GM18519 (cell line): Measurements from ENCODE around the gene RSPRY1.
"Not testable (repeated sequence)": the region's sequence is repeated elsewhere in the genome, so short reads cannot be mapped to it uniquely, and the experiment has no call there.

Source experiments
- ATAC-seq: cut with Tn5 transposase; IDR thresholded peaks from one replicate; pipeline ENCODE4 v1.9.1; 2021; ENCODE audit warnings: mild to moderate bottlenecking, moderate library complexity; ENCODE audit not compliant: unreplicated experiment, low FRiP score

Gene RSPRY1

DNA sequence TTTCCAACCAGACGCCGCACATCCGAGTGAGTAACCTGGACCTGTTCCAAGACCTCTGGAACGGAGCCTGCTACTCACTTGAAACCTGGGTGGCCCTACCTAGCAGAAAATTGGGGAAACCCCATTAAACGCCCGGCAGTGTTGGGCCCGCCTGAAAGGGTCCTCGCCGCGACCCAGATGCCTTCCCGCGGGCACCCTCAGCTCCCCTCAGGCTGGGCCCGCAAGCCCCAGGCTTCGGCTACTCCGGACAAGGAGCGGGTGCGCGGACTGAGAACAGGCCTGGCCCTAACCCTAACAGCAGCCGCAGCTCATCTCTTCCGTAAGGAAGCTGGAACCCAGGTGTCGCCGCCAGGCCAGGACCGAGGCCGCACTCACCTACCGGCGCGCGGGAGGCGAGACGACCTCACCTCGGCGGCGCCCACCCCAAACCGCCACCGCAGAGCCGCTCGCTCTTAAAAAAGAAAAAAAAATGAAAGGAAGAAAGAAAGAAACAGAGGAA, 634 bp upstream of the RSPRY1 start:
- ATAC-seq: peak; percentile 26

DNA sequence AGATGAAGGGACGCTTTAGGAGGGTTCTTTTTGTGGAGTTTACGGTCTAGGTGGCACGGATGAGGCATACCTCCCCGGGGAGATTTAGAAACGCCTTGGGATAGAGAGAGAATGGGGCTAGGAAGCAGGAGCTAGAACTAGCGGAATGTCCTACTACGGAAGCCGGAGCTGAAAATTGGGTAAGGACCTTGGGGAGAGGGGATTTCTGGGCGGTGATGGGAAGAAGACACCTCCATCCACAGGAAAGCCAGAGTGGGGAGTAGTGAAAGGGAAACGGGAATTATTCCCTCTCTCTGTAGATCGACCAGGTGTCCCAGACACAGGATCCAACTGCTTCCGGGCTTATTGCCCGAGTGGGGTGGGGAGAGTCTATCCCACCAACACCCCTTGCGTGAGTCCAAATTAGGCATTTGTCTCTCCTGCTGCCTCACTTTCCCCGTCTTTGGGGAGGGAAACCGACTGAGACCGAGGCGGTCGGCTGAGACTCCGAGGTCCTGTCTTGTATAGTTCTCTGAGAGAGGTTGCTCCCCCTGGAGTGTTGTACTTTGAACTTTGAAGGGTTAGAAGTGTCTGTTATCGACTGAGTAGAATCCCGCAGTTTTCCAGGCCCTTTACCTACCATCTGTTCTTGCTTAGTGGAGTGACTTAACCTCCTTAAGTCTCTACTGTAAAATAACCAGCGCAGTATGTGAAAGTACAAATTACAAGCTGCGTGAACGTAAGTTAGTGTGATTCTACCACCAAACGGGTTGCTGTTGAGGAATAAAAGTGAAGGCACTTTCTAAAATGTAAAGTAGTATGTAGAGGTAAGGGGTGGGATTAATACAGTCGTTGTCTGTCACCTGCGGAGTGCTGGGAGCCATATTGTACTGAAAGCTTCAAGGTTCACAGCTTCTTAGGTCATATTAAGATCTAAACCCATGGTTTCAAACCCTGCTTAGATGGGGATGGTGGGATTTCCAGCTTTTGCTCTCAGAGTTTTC, 1.0 kb downstream of the RSPRY1 start:
- no peak for ATAC-seq

DNA sequence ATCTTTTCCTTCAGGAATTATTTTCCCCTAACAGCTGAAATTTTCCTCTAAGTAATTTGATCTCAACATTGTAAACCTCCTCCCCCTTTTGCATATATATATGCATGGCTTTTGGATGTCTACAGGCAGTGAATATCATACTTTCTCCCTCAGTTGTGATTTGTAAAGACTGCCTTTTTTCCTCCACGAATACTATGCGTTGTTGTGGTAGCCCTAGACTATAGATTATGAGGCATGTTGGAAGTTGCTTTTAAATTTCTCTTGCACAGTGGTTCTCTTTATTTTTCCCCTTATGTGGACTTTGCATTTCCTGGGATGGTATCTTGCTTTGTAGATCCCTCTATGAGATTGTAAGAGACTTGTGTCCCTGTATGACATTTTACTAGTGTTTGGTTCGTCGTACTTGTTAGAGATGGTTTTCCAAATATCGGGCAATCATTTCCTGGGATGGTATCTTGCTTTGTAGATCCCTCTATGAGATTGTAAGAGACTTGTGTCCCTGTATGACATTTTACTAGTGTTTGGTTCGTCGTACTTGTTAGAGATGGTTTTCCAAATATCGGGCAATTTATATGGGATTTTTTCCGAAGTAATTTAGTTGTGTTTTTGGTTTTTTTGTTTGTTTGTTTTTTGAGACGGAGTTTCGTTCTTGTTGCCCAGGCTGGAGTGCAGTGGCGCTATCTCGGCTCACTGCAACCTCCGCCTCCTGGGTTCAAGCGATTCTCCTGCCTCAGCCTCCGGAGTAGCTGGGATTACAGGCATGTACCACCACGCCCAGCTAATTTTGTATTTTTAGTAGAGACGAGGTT, 2.0 kb downstream of the RSPRY1 start:
- ATAC-seq: not testable (repeated sequence)

DNA sequence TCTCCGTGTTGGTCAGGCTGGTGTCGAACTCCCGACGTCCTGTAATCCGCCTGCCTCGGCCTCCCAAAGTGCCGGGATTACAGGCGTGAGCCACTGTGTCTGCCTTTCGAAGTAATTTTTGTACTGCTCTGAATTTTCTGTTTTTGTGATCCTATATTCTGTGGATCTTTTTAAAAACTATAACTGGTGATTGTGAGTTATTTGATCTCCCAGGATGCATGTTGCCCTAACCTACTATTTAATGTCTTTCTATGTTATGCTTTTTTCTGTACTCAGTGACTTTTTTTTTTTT, 2.5 kb downstream of the RSPRY1 start:
- no peak for ATAC-seq

DNA sequence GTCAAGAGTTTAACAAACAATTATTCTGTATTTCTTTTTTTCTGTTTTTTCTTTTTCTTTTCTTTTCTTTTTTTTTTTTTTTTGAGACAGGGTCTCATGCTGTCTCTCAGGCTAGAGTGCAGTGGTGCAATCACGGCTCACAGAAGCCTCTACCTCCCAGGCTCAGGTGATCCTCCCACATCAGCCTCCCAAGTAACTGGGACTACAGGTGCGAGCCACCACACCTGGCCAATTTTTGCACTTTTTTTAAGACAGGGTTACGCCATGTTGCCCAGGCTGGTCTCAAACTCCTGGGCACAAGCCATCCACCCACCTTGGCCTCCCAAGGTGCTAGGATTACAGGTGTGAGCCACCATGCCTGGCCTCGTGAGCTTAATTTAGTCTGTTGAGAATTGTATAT, 3.4 kb downstream of the RSPRY1 start:
- ATAC-seq: not testable (repeated sequence)

DNA sequence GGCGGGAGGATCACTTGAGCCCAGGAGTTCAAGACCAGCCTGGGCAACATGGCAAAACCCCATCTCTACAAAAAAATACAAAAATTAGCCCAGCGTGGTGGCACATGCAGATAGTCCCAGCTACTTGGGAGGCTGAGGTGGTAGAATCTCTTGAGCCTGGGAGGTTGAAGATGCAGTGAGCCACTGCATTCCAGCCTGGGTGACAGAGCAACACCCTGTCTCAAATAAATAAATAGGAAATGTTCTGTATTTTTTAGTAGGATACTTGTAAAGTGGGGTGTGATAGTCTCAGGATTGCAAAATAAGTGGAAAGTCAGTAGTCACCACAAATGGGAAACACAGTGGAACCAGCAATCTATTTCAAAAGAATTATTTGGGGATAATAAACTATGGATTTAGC, 4.0 kb downstream of the RSPRY1 start:
- no peak for ATAC-seq

DNA sequence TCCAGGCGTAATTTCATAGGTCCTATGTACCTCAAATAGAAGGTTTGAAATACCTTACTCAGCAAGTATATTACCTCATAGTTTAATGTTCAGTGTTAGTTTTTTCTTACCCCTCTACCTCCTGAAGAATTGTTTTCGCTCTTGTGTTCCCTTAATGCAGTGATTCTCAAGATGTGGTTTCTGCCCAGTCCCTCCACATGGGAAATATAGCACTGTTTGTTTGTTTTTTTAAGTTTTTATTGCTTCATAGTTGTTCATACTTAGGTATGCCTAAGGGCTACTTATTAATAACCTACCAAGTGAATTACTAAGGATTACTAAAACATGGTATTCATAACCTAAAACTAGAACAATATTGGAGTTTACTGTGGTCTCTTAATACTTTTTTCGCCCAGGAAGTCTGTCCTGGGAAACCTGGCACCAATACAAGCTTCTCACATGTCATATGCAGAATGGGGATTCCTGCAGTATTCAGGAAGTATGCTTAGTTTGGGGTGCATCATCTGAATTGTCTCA, 5.0 kb downstream of the RSPRY1 start:
- ATAC-seq: no peak

DNA sequence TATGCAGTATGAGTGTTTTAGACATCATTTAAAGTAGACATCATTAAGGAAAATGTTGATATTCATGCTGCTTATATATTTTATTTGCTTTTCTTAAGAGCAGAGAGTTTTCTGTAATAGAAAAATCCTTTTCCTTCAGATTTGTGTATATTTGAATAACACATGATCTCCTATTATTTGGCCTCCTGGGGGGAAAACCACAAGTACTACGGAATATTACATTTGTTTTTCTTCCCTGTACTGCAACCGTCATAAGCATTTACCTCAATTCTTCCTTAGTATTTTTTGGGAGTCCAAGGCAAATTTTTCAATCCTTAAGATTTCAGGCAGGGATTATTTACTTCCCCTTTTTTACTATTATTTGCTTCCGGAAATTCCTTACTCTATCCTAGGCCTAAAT, 6.0 kb downstream of the RSPRY1 start:
- no peak for ATAC-seq

DNA sequence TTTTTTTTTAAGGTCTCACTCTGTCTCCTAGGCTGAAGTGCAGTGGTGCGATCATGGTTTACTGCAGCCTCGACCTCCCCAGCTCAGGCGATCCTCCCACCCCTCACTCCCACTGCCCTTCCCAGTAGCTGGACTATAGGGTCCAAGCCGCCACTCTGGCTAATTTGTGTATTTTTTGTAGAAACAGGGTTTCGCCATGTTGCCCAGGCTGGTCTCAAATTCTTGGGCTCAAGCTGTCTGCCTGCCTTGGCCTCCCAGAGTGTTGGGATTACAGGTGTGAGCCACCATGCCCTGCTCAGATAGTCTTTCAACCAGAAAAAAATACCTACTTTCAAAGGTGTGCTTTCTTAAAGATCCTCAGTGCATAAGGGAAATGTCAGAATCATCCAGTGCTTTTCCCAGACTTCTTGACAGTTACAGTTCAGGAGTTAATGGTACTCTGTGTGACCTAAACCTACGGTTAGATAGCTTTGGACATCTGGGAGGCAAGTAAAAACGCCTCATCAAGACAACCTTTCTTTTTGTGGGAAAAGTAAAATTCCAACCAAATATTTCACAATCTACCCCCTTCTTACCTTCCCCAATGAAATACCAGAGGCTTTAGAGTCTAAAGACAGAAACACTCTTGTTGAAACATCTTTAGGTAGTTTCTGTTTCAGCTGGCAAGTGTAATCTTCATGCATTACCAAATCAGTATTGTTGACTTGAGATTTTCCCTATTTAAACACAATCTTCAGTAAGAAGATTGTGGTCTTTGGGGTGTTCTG, 6.8 kb downstream of the RSPRY1 start:
- ATAC-seq: no peak

DNA sequence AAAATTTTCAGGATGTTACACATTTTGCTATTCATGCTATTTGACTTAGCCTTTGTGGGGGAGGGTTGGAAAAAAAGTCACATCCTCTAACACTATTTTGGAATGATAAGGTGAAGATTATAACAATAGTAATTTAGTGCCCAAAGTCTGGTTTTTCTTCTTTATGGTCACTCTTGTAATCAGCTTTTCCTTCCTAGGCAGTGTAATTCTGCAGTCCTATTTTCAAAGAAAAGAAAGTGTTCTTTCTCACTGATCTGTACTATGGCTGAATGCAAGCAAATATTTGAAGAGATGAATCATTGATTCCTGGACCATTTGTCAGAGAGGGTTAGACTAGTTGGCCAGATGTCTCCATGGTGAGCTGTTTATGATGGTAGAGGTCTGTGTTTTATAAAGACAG, 8.4 kb downstream of the RSPRY1 start:
- ATAC-seq: no peak

DNA sequence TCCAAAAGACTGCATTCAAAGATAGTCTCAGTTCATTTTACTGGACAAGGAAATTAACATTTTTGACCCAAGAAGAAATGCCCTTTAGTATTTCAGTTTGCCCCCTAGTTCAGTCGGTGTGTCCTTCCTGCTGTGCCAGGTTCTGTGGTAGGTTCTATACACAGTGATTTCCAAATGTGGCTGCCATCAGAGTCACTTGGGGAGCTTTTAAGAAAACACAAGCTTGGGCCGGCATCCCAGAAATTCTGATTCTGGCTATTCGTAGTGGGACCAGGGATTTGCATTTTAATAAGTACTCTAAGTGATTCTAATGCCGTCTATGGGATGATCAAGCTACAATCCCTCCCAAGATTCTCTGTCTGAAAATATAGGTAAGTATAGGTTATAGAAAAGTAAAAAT, 10.2 kb downstream of the RSPRY1 start:
- ATAC-seq: no peak

DNA sequence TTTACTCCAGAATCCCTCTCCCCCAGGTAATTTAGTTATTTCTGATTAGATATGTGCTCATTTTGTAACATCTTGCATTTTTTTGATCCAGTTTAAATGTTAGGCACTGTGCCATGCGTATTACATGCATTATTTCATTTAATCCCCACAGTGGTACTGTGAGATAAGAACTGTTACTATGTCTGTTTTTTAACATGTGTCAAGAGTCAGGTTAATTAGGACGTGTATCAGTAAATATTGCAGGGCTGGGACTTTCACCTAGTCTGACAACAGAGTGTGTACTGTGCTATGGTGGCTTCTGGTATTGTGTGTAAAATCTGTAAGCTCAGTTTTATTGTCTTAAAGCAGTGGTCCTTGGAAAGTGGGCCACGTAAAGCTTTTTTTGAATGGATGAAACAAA, 10.6 kb downstream of the RSPRY1 start:
- ATAC-seq: no peak

DNA sequence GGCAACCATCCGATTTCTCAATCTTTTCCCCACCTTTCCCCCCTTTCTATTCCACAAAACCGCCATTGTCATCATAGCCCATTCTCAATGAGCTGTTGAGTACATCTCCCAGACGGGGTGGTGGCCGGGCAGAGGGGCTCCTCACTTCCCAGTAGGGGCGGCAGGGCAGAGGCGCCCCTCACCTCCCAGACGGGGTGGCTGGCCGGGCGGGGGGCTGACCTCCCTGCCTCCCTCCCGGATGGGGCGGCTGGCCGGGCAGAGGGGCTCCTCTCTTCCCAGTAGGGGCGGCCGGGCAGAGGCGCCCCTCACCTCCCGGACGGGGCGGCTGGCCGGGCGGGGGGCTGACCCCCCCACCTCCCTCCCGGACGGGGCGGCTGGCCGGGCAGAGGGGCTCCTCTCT, 14.2 kb downstream of the RSPRY1 start:
- ATAC-seq: not testable (repeated sequence)

DNA sequence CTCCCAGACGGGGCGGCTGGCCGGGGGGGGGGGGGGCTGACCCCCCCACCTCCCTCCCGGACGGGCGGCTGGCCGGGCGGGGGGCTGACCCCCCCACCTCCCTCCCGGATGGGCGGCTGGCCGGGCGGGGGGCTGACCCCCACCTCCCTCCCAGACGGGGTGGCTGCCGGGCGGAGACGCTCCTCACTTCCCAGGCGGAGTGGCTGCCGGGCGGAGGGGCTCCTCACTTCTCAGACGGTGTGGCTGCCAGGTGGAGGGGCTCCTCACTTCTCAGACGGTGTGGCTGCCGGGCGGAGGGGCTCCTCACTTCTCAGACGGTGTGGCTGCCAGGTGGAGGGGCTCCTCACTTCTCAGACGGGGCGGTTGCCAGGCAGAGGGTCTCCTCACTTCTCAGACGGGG, 14.8 kb downstream of the RSPRY1 start:
- ATAC-seq: not testable (repeated sequence)

DNA sequence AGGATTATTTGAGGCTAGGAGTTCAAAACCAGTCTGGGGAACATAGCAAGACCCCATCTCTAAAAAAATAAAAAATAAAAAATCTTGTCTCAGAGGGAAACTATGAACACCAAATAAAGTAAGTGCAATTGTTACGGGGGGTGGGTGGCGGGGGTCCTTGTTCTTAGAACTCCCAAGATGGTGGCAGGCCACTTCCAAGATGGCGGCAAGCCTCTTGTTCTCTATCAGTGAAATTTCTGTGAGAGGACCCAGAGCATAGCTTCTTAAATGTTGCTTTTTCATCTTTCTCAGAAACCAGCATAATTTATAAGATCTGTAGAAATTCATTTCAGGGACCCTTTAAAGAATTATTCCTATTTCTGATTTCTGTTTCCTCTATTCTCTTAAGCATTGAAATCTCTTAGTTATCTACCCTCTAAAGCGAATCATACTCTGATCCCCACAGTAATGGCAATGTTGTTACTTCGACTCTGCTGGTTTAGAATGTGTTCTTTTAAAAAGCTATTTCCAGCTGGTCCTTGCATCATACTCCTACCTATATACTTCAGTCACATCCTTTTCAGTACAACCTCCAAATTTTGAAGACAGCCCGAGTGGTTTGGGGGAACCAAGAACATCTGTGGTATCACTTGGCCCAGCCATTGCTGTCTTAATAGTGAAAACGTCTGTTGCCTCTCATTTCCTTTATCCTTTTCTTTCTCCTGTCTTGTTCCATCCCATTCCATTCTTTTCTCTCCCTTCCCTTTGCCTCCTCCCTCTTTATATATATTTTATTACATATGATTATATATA, 16.2 kb downstream of the RSPRY1 start:
- no peak for ATAC-seq

DNA sequence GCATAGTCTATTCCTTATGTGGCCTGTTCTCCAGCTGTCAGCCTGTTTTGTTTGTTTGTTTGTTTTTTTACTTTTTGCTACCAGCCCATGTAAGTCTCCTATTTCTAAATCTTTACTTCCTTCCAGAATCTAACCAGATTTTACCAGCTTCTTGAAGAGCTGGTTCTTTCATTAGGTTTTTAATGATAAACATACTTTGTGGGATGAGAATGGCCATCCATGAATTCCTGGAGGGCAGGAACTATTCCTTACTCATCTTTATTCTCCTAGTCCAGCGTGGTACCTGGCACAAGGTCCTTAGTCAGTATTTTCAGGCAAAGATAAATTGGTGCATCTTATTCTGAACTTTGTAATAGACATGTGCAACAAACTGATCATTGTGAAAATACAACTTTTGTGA, 17.3 kb downstream of the RSPRY1 start:
- no peak for ATAC-seq

DNA sequence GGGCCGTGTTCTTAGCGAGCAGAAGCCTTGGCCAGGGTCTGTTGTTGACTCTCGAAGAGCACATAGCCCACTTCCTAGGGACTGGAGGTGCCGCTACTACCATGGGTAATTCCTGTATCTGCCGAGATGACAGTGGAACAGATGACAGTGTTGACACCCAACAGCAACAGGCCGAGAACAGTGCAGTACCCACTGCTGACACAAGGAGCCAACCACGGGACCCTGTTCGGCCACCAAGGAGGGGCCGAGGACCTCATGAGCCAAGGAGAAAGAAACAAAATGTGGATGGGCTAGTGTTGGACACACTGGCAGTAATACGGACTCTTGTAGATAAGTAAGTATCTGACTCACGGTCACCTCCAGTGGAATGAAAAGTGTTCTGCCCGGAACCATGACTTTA, 18.5 kb downstream of the RSPRY1 start:
- ATAC-seq: no peak

DNA sequence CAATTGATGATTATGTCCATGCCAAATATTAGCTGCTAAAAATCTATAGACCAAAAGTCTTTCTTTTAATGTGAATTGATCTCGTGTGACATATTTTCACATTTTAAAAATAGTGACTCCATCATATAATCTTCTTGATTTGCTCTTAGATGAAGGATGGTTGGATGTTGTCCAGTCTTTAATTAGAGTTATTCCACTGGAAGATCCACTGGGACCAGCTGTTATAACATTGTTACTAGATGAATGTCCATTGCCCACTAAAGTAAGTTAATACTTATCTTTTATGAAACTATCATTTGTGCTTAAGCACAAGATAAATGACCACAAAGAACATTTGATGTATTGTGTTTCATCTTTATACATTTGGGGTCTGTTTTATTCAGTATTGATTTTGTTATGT, 22.8 kb downstream of the RSPRY1 start:
- ATAC-seq: no peak

DNA sequence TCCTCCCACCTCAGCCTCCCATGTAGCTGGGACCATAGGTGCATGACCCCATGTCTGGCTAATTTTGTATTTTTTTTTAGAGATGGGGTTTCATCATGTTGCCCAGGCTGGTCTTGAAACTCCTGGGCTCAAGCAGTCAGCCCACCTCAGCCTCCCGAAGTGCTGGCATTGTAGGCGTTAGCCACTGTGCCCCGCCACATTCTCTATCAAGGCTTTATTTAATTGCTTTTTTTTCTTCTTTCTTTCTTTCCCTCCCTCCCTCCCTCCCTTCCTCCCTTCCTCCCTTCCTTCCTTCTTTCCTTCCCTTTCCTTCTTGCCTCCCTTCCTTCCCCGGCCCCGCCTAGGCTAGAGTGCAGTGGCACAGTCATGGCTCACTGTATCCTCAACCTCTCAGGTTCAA, 23.7 kb downstream of the RSPRY1 start:
- no peak for ATAC-seq

DNA sequence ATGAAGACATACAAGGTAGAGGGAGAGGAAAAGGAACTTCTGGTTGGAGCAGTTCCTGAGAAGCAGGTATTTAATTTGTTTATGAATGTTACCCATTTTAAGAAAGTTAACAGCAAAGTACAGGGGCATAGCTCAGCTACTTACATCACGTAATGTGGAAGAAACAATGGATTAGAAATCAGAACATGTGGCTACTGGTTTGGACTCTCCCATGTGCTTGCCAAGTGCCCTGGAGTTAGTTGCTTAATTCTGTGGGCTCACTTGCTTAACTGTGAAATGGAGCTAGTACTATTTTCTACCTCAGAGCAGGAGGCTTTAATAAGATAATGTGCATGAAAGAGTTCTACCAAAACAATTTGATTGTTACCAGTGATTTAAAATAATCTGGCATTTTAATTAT, 27.3 kb downstream of the RSPRY1 start:
- ATAC-seq: no peak
